Measurements from ENCODE around the gene TCFL5.
A peak's percentile ranks its signal among the peaks of the same experiment; 100 is the strongest.
"Not testable (repeated sequence)": the region's sequence is repeated elsewhere in the genome, so short reads cannot be mapped to it uniquely, and the experiment has no call there.

TCFL5 gene

DNA sequence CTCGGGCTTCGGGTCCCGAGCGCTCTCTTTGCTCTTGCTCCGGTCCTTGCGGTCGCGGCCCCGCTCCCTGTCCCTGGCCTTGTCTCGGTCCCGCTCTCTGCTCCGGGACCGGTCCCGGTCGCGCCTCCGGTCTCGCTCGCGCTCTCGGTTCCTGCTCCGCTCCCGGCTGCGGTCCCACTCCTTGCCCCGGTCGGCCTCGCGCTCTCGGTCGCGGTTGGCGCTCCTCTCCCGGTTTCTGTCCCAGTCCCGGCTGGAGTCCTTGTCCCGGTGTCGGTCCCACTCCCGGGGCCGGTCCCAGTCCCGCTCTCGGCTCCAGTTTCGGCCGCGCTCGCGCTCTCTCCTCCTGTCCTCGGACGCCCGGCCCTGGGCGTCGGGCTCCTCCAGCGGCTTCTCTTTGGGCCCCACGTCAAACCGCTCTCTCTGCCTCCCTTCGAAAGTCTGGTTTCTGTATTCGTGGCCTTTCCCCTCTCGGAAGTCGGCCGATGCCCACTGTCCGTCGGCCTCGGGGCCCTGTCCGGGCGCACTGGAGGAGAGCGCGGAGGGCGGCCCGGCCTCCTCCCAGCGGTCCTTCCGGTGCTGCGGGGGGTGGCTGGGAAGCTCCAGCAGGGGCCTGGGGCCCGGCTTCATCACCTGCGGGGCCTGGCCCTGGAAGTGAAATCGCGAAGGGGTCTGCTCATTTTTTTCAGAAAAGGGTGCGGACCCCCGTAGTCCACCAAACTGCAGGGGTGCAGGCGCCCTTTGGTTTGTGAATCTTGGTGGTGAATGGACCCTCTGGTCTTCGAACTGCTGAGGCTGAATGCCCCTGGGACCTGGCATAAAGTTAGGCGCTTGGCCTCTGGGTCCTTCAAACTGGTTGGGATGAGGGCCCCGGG, 17.9 kb upstream of the TCFL5 start:
- DNase-seq: no peak

DNA sequence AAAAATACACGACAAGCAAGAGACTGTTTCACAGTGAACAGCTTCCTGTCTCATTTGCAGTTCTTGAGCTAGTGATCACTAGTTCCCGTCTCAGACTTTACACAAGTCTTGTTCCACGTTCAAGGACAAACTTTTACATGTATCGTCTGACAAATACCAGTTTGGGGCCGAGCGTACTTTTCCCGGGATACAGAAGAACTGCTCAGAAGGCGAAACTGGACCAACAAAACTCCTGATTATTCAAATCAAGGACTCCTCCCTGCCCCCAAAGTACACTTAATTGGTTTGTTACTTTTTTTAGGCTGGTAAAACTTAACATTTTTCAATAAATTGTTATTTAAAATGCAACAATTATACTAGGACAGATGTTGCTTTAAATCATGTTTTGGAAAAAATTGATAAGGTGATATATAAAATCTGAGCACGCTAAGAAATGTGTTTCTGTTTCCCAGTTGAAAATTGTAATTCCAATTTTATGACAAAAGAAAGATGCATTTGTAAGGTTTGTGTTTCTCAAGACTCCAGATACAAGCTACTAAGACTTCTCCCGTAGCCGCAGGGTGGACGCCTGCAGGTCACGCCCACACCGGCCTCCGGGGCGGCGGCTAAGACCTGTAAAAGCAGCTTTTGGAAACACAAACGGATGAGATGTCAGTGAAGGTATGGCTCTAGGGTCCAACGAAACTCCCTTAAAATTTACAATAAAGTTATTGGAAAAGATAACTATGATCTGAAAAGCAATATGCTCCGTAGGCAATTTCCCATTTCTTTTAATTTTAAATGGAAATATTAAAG, 16.8 kb upstream of the TCFL5 start:
- DNase-seq: no peak

- DNase-seq: no peak
Observed at GRCh38 chr20:62876902-62877816, 15.5 kb upstream of the TCFL5 start.

- no peak for DNase-seq
Observed at GRCh38 chr20:62876501-62876901, 14.9 kb upstream of the TCFL5 start.

DNA sequence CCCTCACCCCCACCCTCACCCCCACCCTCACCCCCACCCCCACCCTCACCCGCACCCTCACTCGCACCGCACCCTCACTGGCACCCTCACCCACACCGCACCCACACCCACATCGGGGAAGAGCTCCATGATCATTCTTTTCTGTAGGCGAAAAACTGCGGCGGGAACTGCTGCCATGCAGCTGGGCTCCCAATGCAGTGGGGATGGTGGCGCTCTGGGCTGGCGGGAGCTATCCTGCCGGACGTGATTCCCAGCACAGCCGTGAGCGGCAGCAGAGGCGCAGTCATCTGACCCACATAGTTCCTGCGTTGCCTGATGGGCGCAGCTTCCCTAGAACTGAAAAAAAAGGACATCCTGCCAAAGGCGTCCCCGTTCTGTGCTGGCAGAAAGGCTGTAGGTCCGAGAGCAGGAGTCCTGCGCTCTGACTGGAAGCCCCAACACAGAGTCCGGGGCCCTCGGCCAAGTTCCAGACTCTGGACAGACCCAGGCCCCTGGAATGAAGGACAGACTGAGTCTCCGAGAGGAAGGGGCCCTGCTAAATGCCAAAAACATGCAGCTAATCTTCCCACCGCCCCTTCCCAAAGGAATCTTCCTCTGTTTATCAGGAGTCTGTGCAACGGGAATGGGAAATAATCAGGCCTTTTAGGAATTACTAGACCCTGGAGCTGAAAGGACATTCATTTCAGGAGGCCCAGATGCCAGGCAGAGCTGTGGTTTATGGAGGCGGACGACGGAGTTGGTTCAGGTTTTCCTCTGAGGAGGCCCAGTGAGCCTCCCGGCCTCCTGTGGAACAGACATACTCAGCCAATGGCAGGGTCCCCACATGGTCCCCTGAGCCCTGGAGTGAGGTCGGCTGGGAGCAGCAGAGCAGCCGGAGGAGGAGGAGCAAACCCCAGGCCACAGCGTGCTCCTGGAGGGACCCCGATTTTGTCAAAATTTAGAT, 14.1 kb upstream of the TCFL5 start:
- DNase-seq: peak; percentile 50

GRCh38 chr20:62874964-62875344, 13.3 kb upstream of the TCFL5 start:
- no peak for DNase-seq

DNA sequence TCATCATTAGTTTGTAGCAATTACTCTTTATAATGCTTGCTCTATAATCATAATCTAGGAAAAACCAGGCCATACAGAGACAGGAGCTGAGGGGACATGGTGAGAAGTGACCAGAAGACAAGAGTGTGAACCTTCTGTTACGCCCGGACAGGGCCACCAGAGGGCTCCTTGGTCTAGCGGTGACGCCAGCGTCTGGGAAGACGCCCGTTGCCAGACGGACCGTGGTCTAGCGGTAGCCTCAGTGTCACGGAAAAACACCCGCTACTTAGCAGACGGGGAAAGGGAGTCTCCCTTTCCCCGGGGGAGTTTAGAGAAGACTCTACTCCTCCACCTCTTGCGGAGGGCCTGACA, 12.0 kb upstream of the TCFL5 start:
- peak; percentile 72 for DNase-seq

GRCh38 chr20:62873280-62873679, 11.7 kb upstream of the TCFL5 start:
- no peak for DNase-seq

DNA sequence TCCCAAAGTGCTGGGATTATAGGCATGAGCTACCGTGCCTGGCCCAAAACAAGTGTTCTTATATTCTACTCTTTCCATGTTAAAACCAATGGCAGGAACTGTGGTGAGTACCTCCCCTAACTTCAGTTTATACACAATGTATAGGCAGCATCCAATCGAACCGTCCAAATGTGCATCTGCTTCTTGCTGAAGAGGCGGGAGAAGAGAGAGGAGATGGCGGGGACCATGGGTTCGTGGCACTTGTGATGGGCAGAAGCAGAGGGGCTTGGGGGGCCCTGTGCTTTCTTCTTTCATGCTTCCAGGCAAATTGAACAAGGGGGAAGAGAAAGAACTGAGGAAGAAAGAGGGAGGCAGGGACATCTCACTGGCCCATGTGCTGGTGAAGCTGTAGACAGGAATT, 11.2 kb upstream of the TCFL5 start:
- DNase-seq: no peak

DNA sequence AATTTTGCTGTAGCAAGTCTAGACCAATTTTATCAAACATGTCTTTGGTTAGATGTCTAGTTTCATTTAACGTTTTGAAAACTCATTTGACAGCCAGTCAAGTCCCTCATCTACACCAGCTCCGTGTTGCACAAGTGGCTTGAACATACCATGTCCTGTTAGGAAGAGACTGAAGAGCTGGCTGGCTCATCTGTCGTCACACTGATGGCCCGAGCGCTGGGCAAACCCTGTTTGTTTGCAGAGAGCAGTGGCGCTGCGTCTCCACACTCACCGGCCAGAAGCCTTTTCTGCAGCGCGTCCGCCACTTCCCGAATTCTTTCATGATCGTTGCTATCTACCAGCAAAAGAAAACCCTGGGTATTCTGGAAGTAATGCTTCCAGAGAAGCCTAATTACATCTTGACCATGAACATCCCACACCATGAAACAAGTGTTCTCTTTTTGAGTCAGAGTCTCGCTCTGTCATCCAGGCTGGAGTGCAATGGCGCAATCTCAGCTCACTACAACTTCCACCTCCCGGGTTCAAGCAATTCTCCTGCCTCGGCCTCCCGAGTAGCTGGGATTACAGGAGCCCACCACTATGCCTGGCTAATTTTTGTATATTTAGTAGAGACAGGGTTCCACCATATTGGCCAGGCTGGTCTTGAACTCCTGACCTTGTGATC, 10.7 kb upstream of the TCFL5 start:
- DNase-seq: no peak

DNA sequence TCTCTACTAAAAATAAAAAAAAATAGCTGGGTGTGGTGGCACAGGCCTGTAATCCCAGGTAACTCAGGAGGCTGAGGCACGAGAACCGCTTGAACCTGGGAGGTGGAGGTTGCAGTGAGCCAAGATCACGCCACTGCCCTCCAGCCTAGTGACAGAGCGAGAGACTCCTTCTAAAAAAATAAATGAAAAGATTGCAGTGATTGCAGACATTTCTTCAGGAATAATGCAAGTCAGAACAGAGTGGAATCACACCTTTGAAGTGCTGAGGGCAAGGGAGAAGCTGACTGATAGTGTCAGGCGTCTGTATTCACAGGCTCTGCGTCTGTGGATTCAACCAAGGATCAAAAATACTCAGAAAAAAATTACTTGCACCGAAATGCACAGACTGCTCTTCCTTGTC, 2.6 kb upstream of the TCFL5 start:
- no peak for DNase-seq

DNA sequence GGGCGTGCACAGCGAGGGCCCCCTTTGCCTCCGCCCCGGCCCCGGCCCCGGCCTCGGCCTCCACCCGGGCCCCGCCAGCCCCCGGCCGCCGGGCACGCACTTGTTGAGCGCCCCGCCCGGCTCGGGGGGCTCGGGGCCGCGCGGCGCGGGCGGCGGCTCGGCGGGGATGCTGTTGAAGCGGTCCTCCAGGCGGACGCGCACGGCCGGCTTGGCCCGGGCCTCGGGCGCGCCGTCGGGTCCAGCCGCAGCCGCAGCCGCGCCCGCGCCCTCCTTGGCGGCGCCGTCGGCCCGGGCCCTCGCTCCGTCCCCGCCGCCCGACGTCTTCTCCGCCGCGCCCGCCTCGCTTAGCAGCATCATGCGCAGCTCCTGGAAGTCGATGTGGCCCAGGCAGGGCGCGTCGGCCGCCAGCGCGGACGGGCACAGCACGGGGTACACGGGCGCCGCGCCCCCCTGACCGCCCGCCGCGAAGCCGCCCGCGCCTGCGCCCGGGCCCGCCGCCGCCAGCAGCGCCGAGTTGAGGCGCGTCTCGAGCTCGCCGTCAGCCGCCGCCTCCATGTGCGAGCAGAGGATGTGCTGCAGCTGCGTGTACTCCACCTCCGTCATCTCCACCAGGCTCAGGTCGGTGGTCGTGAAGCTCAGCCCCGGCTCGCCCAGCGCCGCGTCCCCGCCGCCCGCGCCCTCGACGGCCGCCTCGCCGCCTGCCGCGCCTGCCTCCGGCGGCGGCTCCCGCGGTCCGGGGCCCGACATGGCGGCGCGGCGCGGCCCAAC, 514 bp downstream of the TCFL5 start:
- DNase-seq: no peak

DNA sequence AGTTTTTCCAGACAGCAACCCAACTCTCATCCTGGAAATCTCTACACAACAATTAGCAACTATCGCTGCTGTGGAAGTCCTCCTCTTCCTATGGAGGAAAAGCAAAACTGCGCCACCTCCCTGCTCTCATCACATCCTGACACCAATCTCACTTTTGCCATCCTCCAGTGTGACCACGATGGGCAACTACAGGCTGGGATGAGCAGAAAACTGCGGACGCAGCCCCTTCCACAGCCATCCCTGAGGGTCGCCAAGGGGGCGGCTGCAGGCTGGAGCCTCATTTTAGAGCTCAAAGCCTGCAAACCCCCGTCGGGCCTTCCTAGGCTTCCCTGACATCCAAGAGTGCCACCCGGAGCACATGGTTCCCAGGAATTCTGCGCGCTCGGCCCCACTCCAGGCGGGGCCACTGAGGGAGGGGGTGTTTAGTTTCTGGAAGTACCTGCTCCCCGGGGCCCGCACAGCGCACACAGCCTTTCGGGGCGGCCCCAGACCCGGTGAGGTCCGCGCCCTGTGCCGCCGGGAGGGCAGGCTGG, 1.2 kb downstream of the TCFL5 start:
- no peak for DNase-seq

DNA sequence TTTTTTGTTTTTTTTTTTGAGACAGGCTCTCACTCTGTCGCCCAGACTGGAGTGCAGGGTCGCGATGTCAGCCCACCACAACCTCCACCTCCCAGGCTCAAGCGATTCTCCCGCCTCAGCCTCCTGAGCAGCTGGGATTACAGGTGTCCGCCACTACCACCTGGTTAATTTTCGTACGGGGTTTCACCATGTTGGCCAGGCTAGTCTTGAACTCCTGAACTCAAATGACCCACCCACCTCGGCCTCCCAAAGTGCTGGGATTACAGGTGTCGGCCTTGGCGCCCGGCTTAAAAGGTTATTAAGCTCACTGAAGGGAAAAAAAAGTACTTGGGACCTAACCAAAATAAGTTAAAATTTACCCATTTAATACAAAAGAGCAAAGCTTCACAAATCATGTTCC, 1.9 kb downstream of the TCFL5 start:
- no peak for DNase-seq

- no peak for DNase-seq
Observed at GRCh38 chr20:62858058-62858830, 3.4 kb downstream of the TCFL5 start.

GRCh38 chr20:62856931-62857619, 4.5 kb downstream of the TCFL5 start:
- no peak for DNase-seq

GRCh38 chr20:62855120-62855519, 6.5 kb downstream of the TCFL5 start:
- DNase-seq: no peak

DNA sequence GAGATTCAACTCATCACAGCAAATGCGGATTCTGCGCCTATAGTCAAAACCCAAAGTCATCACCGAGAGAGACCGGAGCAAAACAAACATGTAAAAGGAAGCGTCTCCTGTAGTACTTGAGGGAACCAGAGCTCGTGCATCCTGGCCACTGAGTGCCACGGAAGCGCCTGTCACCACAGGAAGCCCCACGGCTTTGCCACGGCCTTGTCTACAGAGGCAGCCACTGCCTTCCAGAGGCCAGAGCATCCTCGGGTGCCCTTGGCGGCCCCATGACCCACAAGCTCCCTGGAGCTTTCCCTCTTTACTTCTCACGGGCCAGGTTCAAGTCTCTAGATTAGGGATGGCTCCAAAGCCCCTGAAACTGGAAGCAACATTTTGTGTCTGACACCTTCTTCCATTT, 7.5 kb downstream of the TCFL5 start:
- no peak for DNase-seq

DNA sequence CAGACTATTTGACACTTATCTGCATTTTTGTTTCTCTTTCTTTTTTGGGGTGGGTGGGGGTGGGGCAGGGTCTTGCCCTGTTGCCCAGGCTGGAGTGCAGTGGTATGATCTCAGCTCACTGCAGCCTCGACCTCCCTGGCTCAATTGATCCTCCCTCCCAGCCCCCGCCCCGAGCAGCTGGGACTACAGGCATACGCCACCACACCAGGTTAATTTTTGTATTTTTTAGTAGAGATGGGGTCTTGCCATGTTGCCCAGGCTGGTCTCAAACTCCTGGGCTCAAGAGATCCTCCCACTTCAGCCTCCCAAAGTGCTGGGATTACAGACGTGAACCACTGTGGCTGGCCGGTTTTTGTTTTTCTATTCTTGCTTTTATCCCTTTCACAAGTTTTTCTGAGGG, 8.3 kb downstream of the TCFL5 start:
- DNase-seq: not testable (repeated sequence)
